SU-DHL-6 (cell line): ENCODE data around the gene EIF4A3.

Experiments
- H2AFZ ChIP-seq: fragments of 200-600 bp; sonication (generic); 2 replicates; pipeline ENCODE4 v1.6.1; 2014; ENCODE audit warnings: low read depth, mild to moderate bottlenecking, moderate library complexity, mixed read lengths, antibody characterized with exemption, low read length; ENCODE audit not compliant: severe bottlenecking
- H3F3A ChIP-seq: fragments of 200-600 bp; shearing (Covaris generic); 2 replicates; pipeline ENCODE4 v1.6.0; 2016; ENCODE audit warnings: antibody characterized with exemption, mild to moderate bottlenecking; ENCODE audit not compliant: insufficient read depth
- H3K27ac ChIP-seq: fragments of 200-600 bp; sonication (generic); 2 replicates; pipeline ENCODE4 v1.5.1; 2016; ENCODE audit warnings: low read depth, mild to moderate bottlenecking, low read length, moderate library complexity, mixed read lengths
- H3K27me3 ChIP-seq: fragments of 200-600 bp; sonication (generic), shearing (Covaris generic); 2 replicates; pipeline ENCODE4 v1.6.0; 2014; ENCODE audit warnings: mild to moderate bottlenecking, low read length
- H3K36me3 ChIP-seq: fragments of 200-600 bp; sonication (generic); 2 replicates; pipeline ENCODE4 v1.6.1; 2014; ENCODE audit warnings: mild to moderate bottlenecking, low read length, mixed read lengths
- H3K4me2 ChIP-seq: fragments of 300-600, 200-600 bp; shearing (Covaris generic), sonication (generic); 2 replicates; pipeline ENCODE4 v1.6.0; 2014; ENCODE audit warnings: low read length, low read depth, mild to moderate bottlenecking; ENCODE audit not compliant: poor library complexity, severe bottlenecking
- H3K4me3 ChIP-seq: fragments of 200-600 bp; sonication (generic); 2 replicates; pipeline ENCODE4 v1.5.1; 2014; ENCODE audit warnings: antibody characterized with exemption, low read length, mild to moderate bottlenecking, mixed read lengths; ENCODE audit not compliant: insufficient read depth, poor library complexity, severe bottlenecking
- H3K79me2 ChIP-seq: fragments of 200-600 bp; sonication (generic); 2 replicates; pipeline ENCODE4 v1.6.1; 2014; ENCODE audit warnings: mild to moderate bottlenecking, low read length, moderate library complexity; ENCODE audit not compliant: insufficient read depth
- H3K9ac ChIP-seq: fragments of 200-600 bp; sonication (generic); 2 replicates; pipeline ENCODE4 v1.7.0; 2014; ENCODE audit warnings: mild to moderate bottlenecking, low read length
- H3K9me2 ChIP-seq: fragments of 200-600 bp; sonication (generic); replicated peaks from 2 replicates; pipeline ENCODE4 v1.6.1; 2014; ENCODE audit warnings: low read length; ENCODE audit not compliant: insufficient read depth
- H3K9me3 ChIP-seq: fragments of 200-600 bp; sonication (generic); 2 replicates; pipeline ENCODE4 v1.6.1; 2014; ENCODE audit warnings: low read length, mixed read lengths; ENCODE audit not compliant: insufficient read depth
- H4K20me1 ChIP-seq: fragments of 200-600 bp; sonication (generic); 2 replicates; pipeline ENCODE4 v1.6.1; 2014; ENCODE audit warnings: low read depth, mild to moderate bottlenecking, antibody characterized with exemption, low read length, moderate library complexity, mixed read lengths
- EZH2phosphoT487 ChIP-seq: fragments of 200-600 bp; sonication (generic), shearing (Covaris generic); conservative IDR thresholded peaks from 2 replicates; pipeline ENCODE4 v1.6.1; 2018; ENCODE audit warnings: mild to moderate bottlenecking, antibody characterized with exemption, low read length, moderate library complexity, mixed read lengths
- TF ChIP-seq, protein P1 (sequence below): fragments of 200-600 bp; sonication (generic); IDR thresholded peaks from one replicate; pipeline ENCODE4 v1.5.1; 2017; ENCODE audit warnings: antibody characterized with exemption, mild to moderate bottlenecking, low read length, moderate library complexity; ENCODE audit not compliant: insufficient read depth, poor library complexity, severe bottlenecking

EIF4A3 gene

DNA sequence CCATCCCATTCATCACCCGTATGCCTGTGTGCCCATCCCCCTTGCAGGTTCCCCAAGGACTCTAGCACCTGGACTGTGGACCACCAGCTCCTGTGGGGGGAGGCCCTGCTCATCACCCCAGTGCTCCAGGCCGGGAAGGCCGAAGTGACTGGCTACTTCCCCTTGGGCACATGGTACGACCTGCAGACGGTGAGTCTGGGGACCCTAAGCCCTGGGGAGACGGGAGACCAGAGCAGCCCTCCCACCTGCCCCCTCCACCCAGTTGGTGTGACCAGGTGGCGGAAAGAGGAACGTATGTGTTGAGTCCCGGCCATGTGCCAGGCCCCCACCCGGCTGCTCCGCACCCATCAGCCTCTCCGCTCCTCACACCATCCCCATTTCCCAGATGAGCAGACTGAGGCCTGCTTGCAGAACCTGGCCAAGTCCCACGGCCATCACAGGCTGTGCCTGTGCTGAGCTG lies 30.0 kb downstream of the EIF4A3 start:
- H3F3A ChIP-seq, result no peaks in the 10 kb centered on the region
- TF ChIP-seq, protein P1, sequence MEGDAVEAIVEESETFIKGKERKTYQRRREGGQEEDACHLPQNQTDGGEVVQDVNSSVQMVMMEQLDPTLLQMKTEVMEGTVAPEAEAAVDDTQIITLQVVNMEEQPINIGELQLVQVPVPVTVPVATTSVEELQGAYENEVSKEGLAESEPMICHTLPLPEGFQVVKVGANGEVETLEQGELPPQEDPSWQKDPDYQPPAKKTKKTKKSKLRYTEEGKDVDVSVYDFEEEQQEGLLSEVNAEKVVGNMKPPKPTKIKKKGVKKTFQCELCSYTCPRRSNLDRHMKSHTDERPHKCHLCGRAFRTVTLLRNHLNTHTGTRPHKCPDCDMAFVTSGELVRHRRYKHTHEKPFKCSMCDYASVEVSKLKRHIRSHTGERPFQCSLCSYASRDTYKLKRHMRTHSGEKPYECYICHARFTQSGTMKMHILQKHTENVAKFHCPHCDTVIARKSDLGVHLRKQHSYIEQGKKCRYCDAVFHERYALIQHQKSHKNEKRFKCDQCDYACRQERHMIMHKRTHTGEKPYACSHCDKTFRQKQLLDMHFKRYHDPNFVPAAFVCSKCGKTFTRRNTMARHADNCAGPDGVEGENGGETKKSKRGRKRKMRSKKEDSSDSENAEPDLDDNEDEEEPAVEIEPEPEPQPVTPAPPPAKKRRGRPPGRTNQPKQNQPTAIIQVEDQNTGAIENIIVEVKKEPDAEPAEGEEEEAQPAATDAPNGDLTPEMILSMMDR, result no peak
- no peak for TF ChIP-seq EZH2phosphoT487
- H3K27me3 ChIP-seq, result no peaks in the 10 kb centered on the region
- H3K9ac ChIP-seq, result no peak overlapping the region
- H3K36me3 ChIP-seq, result no peaks in the 10 kb centered on the region
- H3K9me3 ChIP-seq, result no peaks in the 10 kb centered on the region
- no peak overlapping the region for H2AFZ ChIP-seq
- no peaks in the 10 kb centered on the region for H3K9me2 ChIP-seq
- H3K79me2 ChIP-seq, result no peaks in the 10 kb centered on the region
- no peak overlapping the region for H3K4me2 ChIP-seq
- no peak overlapping the region for H3K27ac ChIP-seq
- H4K20me1 ChIP-seq, result no peaks in the 10 kb centered on the region
- H3K4me3 ChIP-seq, result no peak overlapping the region

DNA sequence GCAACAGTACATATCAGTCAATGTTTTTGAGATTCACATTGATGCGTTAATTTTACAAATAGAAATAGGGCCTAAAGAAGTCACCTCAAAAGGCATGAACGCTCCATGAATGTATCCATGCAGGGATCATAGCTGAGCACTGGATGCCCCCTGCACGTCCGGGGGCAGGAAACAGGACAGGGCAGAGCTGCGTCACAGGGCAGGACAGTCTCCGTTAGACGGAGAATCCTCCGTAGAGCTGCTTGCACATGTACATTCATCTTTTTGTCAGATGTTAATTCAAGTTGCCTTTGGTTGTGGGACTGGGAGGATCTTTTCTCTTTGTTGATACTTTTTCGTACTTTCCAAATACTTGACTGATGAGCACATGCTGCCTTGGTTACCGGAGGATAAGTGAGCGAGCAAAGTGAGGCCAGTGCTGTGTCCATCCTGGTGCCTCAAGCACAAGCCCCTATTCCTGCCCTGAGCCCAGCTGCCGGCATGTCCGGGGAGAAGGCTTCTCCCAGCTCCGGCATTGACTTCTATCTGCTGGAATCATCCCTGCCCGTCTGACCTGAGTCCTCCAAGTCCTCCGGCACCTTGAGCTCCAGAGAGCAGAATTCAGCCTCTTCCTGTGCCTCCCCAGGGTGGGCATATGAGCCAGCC lies 30.5 kb downstream of the EIF4A3 start:
- H3K4me2 ChIP-seq, result no peak overlapping the region
- no peaks in the 10 kb centered on the region for H3K36me3 ChIP-seq
- H3K9me3 ChIP-seq, result no peaks in the 10 kb centered on the region
- no peak overlapping the region for H3K4me3 ChIP-seq
- no peak overlapping the region for H3K27ac ChIP-seq
- H3F3A ChIP-seq, result no peaks in the 10 kb centered on the region
- no peak overlapping the region for H2AFZ ChIP-seq
- no peak overlapping the region for H3K9ac ChIP-seq
- no peak for TF ChIP-seq EZH2phosphoT487
- TF ChIP-seq, protein P1, result no peak
- no peaks in the 10 kb centered on the region for H3K9me2 ChIP-seq
- no peaks in the 10 kb centered on the region for H4K20me1 ChIP-seq
- H3K27me3 ChIP-seq, result no peaks in the 10 kb centered on the region
- no peaks in the 10 kb centered on the region for H3K79me2 ChIP-seq

DNA sequence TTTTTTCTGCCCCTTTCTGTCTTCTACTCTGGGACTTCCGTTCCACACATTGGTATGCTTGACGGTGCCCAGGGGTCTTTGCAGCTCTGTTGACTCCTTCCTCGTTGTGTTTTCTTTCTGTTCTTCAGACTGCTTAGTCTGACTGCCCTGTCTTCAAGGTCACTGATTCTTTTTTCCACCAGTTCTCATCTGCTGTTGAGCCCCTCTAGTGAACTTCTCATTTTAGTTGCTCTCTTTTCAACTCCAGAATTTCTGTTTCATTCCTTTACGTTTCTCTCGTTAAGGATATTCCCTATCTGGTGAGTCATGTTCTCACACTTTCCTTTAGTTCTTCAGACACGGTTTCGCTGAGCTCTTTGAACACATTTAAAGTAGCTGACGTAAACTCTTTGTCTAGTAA lies 31.8 kb downstream of the EIF4A3 start:
- H3K4me2 ChIP-seq, result no peak overlapping the region
- TF ChIP-seq, protein P1, result no peak
- no peak for TF ChIP-seq EZH2phosphoT487
- no peaks in the 10 kb centered on the region for H3K79me2 ChIP-seq
- H3K4me3 ChIP-seq, result no peak overlapping the region
- no peak overlapping the region for H3K9ac ChIP-seq
- no peaks in the 10 kb centered on the region for H3F3A ChIP-seq
- no peaks in the 10 kb centered on the region for H3K9me2 ChIP-seq
- no peaks in the 10 kb centered on the region for H3K9me3 ChIP-seq
- no peaks in the 10 kb centered on the region for H3K27me3 ChIP-seq
- no peaks in the 10 kb centered on the region for H3K36me3 ChIP-seq
- H2AFZ ChIP-seq, result no peak overlapping the region
- no peaks in the 10 kb centered on the region for H4K20me1 ChIP-seq
- no peak overlapping the region for H3K27ac ChIP-seq
